Measurements from ENCODE around the gene POU4F1.
A peak's percentile ranks its signal among the peaks of the same experiment; 100 is the strongest.

Gene POU4F1

DNA sequence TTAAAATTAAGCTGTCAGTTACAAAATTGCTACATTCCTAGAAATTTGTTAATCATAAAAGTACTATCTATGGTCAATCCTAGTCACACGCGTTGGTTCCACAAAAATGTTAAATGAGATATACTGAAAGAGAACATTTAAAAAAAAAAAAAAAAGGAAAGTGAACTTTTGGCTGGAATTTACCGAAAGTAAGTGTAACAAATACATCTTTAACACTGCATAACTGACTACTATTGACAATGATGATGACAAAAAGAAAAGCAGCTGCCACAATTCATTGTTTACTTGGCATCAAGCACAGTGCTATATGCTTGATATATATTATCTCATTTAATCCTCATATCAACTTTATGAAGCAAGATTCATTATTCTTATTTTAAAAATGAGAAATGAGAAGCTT lies 19.8 kb upstream of the POU4F1 start:
- H3K36me3 ChIP-seq (ENCODE audit: control insufficient read depth in 1 of 2, insufficient read depth in 2 of 2, low read length in 2 of 2) = peaks cover 0 to 12% of the 10 kb centered on the region in 2 donors
- no peak overlapping the region for H3K4me3 ChIP-seq (ENCODE audit: low read depth in 1 of 2, low read length in 2 of 2)
- H3K4me1 ChIP-seq (ENCODE audit: control insufficient read depth in 1 of 2, insufficient read depth in 2 of 2, low read length in 2 of 2) = no peaks in the 10 kb centered on the region
- H3K27me3 ChIP-seq (ENCODE audit: low read depth, low read length) = no peaks in the 10 kb centered on the region
- no peaks in the 10 kb centered on the region for H3K9me3 ChIP-seq (ENCODE audit: control insufficient read depth in 1 of 2, low read length in 2 of 2)
- no peak overlapping the region for H3K27ac ChIP-seq (ENCODE audit: low read length)

GRCh38 chr13:78620936-78621470 lies 17.7 kb upstream of the POU4F1 start:
- H3K9me3 ChIP-seq (ENCODE audit: control insufficient read depth in 1 of 2, low read length in 2 of 2) = no peaks in the 10 kb centered on the region
- no peak overlapping the region for H3K4me3 ChIP-seq (ENCODE audit: low read depth in 1 of 2, low read length in 2 of 2)
- peaks cover 10 to 22% of the 10 kb centered on the region in 2 donors for H3K36me3 ChIP-seq (ENCODE audit: control insufficient read depth in 1 of 2, insufficient read depth in 2 of 2, low read length in 2 of 2)
- H3K4me1 ChIP-seq (ENCODE audit: control insufficient read depth in 1 of 2, insufficient read depth in 2 of 2, low read length in 2 of 2) = no peaks in the 10 kb centered on the region
- H3K27me3 ChIP-seq (ENCODE audit: low read depth, low read length) = no peaks in the 10 kb centered on the region
- no peak overlapping the region for H3K27ac ChIP-seq (ENCODE audit: low read length)

- H3K27ac ChIP-seq (ENCODE audit: low read length) = no peak overlapping the region
- no peaks in the 10 kb centered on the region for H3K27me3 ChIP-seq (ENCODE audit: low read depth, low read length)
These were observed 15.1 kb upstream of the POU4F1 start for GRCh38 chr13:78618411-78618810.

DNA sequence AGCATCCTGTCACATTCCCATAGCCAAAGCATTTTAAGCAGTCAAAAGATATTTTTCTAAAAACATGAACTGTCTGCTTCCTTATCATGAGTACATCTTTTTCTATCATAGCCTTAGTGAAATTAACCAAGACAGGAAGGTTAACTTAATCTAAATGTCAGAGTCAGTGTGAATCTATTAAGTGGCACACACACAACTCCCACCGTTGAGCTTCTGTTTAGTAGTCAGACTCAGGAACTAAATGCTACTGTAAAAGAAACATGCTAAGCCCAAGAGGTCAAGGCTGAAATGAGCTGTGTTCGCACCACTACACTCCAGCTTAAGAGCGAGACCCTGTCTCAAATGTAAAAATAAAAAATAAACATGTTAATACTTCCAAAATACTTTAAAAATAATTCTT lies 7.7 kb upstream of the POU4F1 start:
- Histone ChIP-seq H3K9me3 (ENCODE audit: control insufficient read depth in 1 of 2, low read length in 2 of 2) (no peaks in the 10 kb centered on the region), H3K27ac (ENCODE audit: low read length) (no peak overlapping the region), H3K4me3 (ENCODE audit: low read depth in 1 of 2, low read length in 2 of 2) (no peak overlapping the region), H3K27me3 (ENCODE audit: low read depth, low read length) (peaks cover 43% of the 10 kb centered on the region), H3K4me1 (ENCODE audit: control insufficient read depth in 1 of 2, insufficient read depth in 2 of 2, low read length in 2 of 2) (peaks cover 0 to 36% of the 10 kb centered on the region in 2 donors), H3K36me3 (ENCODE audit: control insufficient read depth in 1 of 2, insufficient read depth in 2 of 2, low read length in 2 of 2) (peaks cover 4 to 18% of the 10 kb centered on the region in 2 donors)

More at GRCh38 chr13:78618411-78618810, 15.1 kb upstream of the POU4F1 start:
- peaks cover 13 to 33% of the 10 kb centered on the region in 2 donors for H3K36me3 ChIP-seq (ENCODE audit: control insufficient read depth in 1 of 2, insufficient read depth in 2 of 2, low read length in 2 of 2)
- H3K9me3 ChIP-seq (ENCODE audit: control insufficient read depth in 1 of 2, low read length in 2 of 2) = no peaks in the 10 kb centered on the region
- H3K4me3 ChIP-seq (ENCODE audit: low read depth in 1 of 2, low read length in 2 of 2) = no peak overlapping the region
- H3K4me1 ChIP-seq (ENCODE audit: control insufficient read depth in 1 of 2, insufficient read depth in 2 of 2, low read length in 2 of 2) = no peaks in the 10 kb centered on the region

- H3K36me3 ChIP-seq (ENCODE audit: control insufficient read depth in 1 of 2, insufficient read depth in 2 of 2, low read length in 2 of 2) = peaks cover 0 to 12% of the 10 kb centered on the region in 2 donors
- peaks cover 0 to 36% of the 10 kb centered on the region in 2 donors for H3K4me1 ChIP-seq (ENCODE audit: control insufficient read depth in 1 of 2, insufficient read depth in 2 of 2, low read length in 2 of 2)
- H3K9me3 ChIP-seq (ENCODE audit: control insufficient read depth in 1 of 2, low read length in 2 of 2) = no peaks in the 10 kb centered on the region
- no peak overlapping the region for H3K27ac ChIP-seq (ENCODE audit: low read length)
- no peak overlapping the region for H3K4me3 ChIP-seq (ENCODE audit: low read depth in 1 of 2, low read length in 2 of 2)
- peaks cover 49% of the 10 kb centered on the region for H3K27me3 ChIP-seq (ENCODE audit: low read depth, low read length)
These were observed 7.1 kb upstream of the POU4F1 start for GRCh38 chr13:78610381-78610883.

DNA sequence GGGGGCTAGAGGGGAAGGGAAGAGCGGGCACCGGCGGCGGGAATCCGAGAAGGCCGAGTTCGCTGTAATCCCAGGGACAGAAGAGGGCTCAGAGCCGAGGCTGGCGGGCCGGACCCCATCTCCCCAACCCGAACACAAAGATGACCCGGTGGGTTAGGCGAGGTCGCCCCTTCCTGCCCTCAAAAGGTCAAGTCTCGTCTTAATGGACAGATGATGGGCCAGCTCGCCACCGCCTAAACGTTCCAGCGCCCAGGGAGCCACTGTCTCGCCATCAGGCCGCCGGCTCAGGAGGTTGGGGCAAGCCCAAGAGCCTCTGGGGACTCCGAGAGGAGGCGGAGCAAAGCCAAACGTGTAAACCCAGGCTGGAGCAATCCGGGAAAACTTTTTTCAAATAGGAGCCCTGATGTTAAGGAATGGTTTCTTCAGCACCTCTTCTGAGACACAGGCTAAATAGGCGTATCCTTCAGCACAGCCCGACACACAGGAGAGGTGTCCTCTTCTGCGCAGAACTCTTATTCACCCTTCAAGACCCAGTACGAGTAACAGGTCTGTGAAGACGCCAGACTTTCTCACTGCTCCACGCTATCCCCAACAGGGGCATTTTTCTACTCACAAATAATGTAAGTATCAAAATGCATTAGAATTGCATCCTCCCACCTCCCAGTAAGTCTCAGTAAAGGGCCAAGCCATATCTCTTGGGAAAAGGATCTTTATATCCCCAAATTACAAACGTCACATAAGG lies 6.3 kb upstream of the POU4F1 start:
- no peak overlapping the region for H3K27ac ChIP-seq (ENCODE audit: low read length)
- peak overlapping the region; percentile 57 to 73 for H3K4me3 ChIP-seq (ENCODE audit: low read depth in 1 of 2, low read length in 2 of 2)
- H3K36me3 ChIP-seq (ENCODE audit: control insufficient read depth in 1 of 2, insufficient read depth in 2 of 2, low read length in 2 of 2) = peaks cover 0 to 6% of the 10 kb centered on the region in 2 donors
- peaks cover 57% of the 10 kb centered on the region for H3K27me3 ChIP-seq (ENCODE audit: low read depth, low read length)
- peaks cover 0 to 36% of the 10 kb centered on the region in 2 donors for H3K4me1 ChIP-seq (ENCODE audit: control insufficient read depth in 1 of 2, insufficient read depth in 2 of 2, low read length in 2 of 2)
- no peaks in the 10 kb centered on the region for H3K9me3 ChIP-seq (ENCODE audit: control insufficient read depth in 1 of 2, low read length in 2 of 2)

DNA sequence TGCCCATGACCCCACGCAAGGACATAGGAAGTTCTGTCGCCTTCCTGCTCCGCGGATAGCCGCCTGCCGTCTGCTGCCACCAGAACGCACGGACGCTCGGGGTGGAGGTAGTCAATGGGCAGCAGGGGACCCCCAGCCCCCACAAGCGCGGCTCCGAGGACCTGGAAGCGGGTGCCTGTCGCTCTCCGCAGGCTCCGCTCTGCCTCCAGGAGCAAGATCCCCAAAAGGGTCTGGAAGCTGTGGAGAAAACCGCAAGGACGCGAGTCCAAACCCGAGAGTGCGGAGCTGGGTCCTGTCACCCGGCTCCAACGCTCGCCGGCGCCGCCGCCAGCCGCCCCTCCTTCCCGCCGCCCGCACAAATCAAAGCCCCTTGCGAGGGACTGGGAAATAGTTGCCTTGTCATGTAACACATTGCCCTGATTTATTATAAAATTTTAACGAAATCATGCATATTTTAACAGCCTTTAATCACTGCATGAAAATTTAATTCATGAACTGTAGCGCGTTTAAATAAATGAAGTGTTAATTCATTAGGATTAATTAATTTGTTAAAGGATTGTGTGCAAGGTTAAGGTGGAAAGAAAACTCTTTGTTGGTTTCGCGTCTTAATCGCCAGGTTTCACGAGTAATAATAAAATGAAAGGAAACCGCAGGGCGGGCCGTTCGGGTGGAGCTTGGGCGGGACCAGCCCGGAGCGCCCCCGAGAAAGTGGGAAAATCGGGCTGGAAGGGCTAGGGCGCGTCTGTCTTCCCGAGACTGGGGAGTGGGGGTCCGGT lies 5.5 kb upstream of the POU4F1 start:
- Histone ChIP-seq H3K9me3 (ENCODE audit: control insufficient read depth in 1 of 2, low read length in 2 of 2) (no peaks in the 10 kb centered on the region), H3K4me3 (ENCODE audit: low read depth in 1 of 2, low read length in 2 of 2) (peak overlapping the region; percentile 57 to 73), H3K4me1 (ENCODE audit: control insufficient read depth in 1 of 2, insufficient read depth in 2 of 2, low read length in 2 of 2) (peaks cover 0 to 37% of the 10 kb centered on the region in 2 donors), H3K27ac (ENCODE audit: low read length) (no peak overlapping the region), H3K36me3 (ENCODE audit: control insufficient read depth in 1 of 2, insufficient read depth in 2 of 2, low read length in 2 of 2) (no peaks in the 10 kb centered on the region), H3K27me3 (ENCODE audit: low read depth, low read length) (peaks cover 65% of the 10 kb centered on the region)

- H3K4me1 ChIP-seq (ENCODE audit: control insufficient read depth in 1 of 2, insufficient read depth in 2 of 2, low read length in 2 of 2) = peaks cover 0 to 43% of the 10 kb centered on the region in 2 donors
- no peak overlapping the region for H3K27ac ChIP-seq (ENCODE audit: low read length)
- no peaks in the 10 kb centered on the region for H3K36me3 ChIP-seq (ENCODE audit: control insufficient read depth in 1 of 2, insufficient read depth in 2 of 2, low read length in 2 of 2)
- H3K9me3 ChIP-seq (ENCODE audit: control insufficient read depth in 1 of 2, low read length in 2 of 2) = no peaks in the 10 kb centered on the region
- H3K4me3 ChIP-seq (ENCODE audit: low read depth in 1 of 2, low read length in 2 of 2) = peak overlapping the region; percentile 57 to 73
- H3K27me3 ChIP-seq (ENCODE audit: low read depth, low read length) = peaks cover 70% of the 10 kb centered on the region
These were observed 4.9 kb upstream of the POU4F1 start for GRCh38 chr13:78608252-78608687.

DNA sequence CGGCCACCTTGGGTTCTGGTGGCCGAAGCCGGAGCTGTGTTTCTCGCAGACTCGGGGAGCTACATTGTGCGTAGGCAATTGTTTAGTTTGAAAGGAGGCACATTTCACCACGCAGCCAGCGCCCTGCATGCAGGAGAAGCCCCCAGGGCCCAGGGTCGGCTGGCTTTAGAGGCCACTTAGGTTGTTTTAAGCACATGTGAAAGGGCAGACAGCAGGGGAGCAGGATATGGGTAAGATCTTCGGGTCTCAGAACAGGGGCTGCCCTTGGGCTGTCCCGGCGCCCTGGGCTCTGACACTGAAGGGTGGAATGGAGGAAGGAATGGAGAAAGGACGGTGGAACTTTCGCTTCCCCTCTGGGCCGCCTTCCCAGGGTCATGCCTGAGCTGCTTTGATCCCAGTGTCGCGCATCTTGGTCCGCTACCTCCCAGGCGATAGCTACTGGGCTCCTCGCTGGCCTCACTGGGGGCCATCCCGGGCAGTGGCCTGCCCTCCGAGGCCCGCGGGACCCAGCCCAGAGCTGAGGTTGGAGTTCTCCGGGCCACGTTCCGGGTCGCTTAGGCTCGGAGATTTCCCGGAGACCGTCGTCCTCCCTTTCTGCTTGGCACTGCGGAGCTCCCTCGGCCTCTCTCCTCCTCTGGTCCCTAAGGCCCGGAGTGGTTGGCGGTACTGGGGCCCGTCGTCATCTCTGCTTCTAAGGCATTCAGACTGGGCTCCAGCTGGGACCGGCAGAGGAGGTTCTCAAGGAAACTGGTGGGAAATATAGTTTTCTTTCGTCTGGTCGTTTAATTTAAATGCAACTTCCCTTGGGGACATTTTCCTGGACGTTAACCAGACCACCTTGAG lies 4.3 kb upstream of the POU4F1 start:
- H3K27ac ChIP-seq (ENCODE audit: low read length) = no peak overlapping the region
- peaks cover 0 to 49% of the 10 kb centered on the region in 2 donors for H3K4me1 ChIP-seq (ENCODE audit: control insufficient read depth in 1 of 2, insufficient read depth in 2 of 2, low read length in 2 of 2)
- no peaks in the 10 kb centered on the region for H3K9me3 ChIP-seq (ENCODE audit: control insufficient read depth in 1 of 2, low read length in 2 of 2)
- no peaks in the 10 kb centered on the region for H3K36me3 ChIP-seq (ENCODE audit: control insufficient read depth in 1 of 2, insufficient read depth in 2 of 2, low read length in 2 of 2)
- H3K27me3 ChIP-seq (ENCODE audit: low read depth, low read length) = peaks cover 76% of the 10 kb centered on the region
- H3K4me3 ChIP-seq (ENCODE audit: low read depth in 1 of 2, low read length in 2 of 2) = peak overlapping the region in 1 of 2 donors; percentile 73

- H3K36me3 ChIP-seq (ENCODE audit: control insufficient read depth in 1 of 2, insufficient read depth in 2 of 2, low read length in 2 of 2) = no peaks in the 10 kb centered on the region
- H3K4me1 ChIP-seq (ENCODE audit: control insufficient read depth in 1 of 2, insufficient read depth in 2 of 2, low read length in 2 of 2) = peaks cover 0 to 53% of the 10 kb centered on the region in 2 donors
- H3K9me3 ChIP-seq (ENCODE audit: control insufficient read depth in 1 of 2, low read length in 2 of 2) = no peaks in the 10 kb centered on the region
- peaks cover 80% of the 10 kb centered on the region for H3K27me3 ChIP-seq (ENCODE audit: low read depth, low read length)
- H3K27ac ChIP-seq (ENCODE audit: low read length) = no peak overlapping the region
- H3K4me3 ChIP-seq (ENCODE audit: low read depth in 1 of 2, low read length in 2 of 2) = peak overlapping the region in 1 of 2 donors; percentile 73
These were observed 3.4 kb upstream of the POU4F1 start for GRCh38 chr13:78606471-78607408.
